H9 (cell line): ENCODE measurements around the gene PRDX4. TPM values are rescaled to one million over a fixed set of nuclear protein-coding genes. Genes with fewer than 3 reads are reported as not detected.

Experiments
- DNase-seq: peaks from one replicate; pipeline ENCODE4 v3.0.0-alpha.2; 2017
- H2AFZ ChIP-seq: one replicate; pipeline ENCODE4 v1.6.1; 2013; ENCODE audit warnings: mild to moderate bottlenecking, low read length, control low read depth, moderate library complexity
- H2AK5ac ChIP-seq: 2 replicates; pipeline ENCODE4 v1.6.1; 2013; ENCODE audit warnings: low read length, control low read depth, mixed read lengths; ENCODE audit not compliant: insufficient read length
- H2BK120ac ChIP-seq: one replicate; pipeline ENCODE4 v1.6.1; 2013; ENCODE audit warnings: low read depth, mild to moderate bottlenecking, low read length, control low read depth, inconsistent platforms; ENCODE audit not compliant: poor library complexity, severe bottlenecking
- H2BK12ac ChIP-seq: 2 replicates; pipeline ENCODE4 v1.6.1; 2013; ENCODE audit warnings: low read length, control low read depth, mixed read lengths, low read depth; ENCODE audit not compliant: insufficient read length
- H2BK15ac ChIP-seq: 2 replicates; pipeline ENCODE4 v1.6.1; 2013; ENCODE audit warnings: low read depth, low read length, control low read depth
- H2BK20ac ChIP-seq: one replicate; pipeline ENCODE4 v1.6.1; 2013; ENCODE audit warnings: low read depth, mild to moderate bottlenecking, low read length, control low read depth, inconsistent platforms; ENCODE audit not compliant: poor library complexity, severe bottlenecking
- H2BK5ac ChIP-seq: 2 replicates; pipeline ENCODE4 v1.6.1; 2013; ENCODE audit warnings: low read length, control low read depth, mixed read lengths; ENCODE audit not compliant: insufficient read length
- H3K14ac ChIP-seq: 2 replicates; pipeline ENCODE4 v1.6.1; 2013; ENCODE audit warnings: low read length, control low read depth; ENCODE audit not compliant: insufficient read depth
- H3K18ac ChIP-seq: 2 replicates; pipeline ENCODE4 v1.6.1; 2013; ENCODE audit warnings: low read depth, mild to moderate bottlenecking, mixed read lengths, low read length, control low read depth; ENCODE audit not compliant: insufficient read length
- H3K23ac ChIP-seq: 2 replicates; pipeline ENCODE4 v1.6.1; 2013; ENCODE audit warnings: low read length, control low read depth, mixed read lengths, low read depth; ENCODE audit not compliant: insufficient read length
- H3K23me2 ChIP-seq: 2 replicates; pipeline ENCODE4 v1.6.1; 2013; ENCODE audit warnings: low read depth, mild to moderate bottlenecking, mixed read lengths, low read length, control low read depth; ENCODE audit not compliant: insufficient read length, poor library complexity, severe bottlenecking
- H3K27ac ChIP-seq: 2 replicates; pipeline ENCODE4 v1.5.1; 2013; ENCODE audit warnings: low read length, control low read depth, mixed read lengths, low read depth; ENCODE audit not compliant: insufficient read length
- H3K27me3 ChIP-seq: 2 replicates; pipeline ENCODE4 v1.6.1; 2013; ENCODE audit warnings: low read length, control low read depth, inconsistent platforms; ENCODE audit not compliant: insufficient read depth
- H3K4ac ChIP-seq: 2 replicates; pipeline ENCODE4 v1.6.1; 2013; ENCODE audit warnings: low read depth, mild to moderate bottlenecking, control low read depth, inconsistent platforms, low read length, moderate library complexity
- H3K4me1 ChIP-seq: 2 replicates; pipeline ENCODE4 v1.6.1; 2013; ENCODE audit warnings: low read length, control low read depth, inconsistent platforms; ENCODE audit not compliant: insufficient read depth
- H3K4me2 ChIP-seq: 2 replicates; pipeline ENCODE4 v1.6.1; 2013; ENCODE audit warnings: low read length, control low read depth, mixed read lengths; ENCODE audit not compliant: insufficient read length, insufficient read depth
- H3K56ac ChIP-seq: 2 replicates; pipeline ENCODE4 v1.6.1; 2013; ENCODE audit warnings: low read depth, mild to moderate bottlenecking, mixed read lengths, low read length, control low read depth; ENCODE audit not compliant: insufficient read length
- H3K79me1 ChIP-seq: 2 replicates; pipeline ENCODE4 v1.6.1; 2013; ENCODE audit warnings: low read depth, mild to moderate bottlenecking, moderate library complexity, low read length, control low read depth, inconsistent platforms; ENCODE audit not compliant: insufficient read depth, poor library complexity, severe bottlenecking
- H3K79me2 ChIP-seq: 2 replicates; pipeline ENCODE4 v1.6.1; 2013; ENCODE audit warnings: low read length, control low read depth, inconsistent platforms; ENCODE audit not compliant: insufficient read depth
- H3K9ac ChIP-seq: 2 replicates; pipeline ENCODE4 v1.6.1; 2013; ENCODE audit warnings: low read length, control low read depth, mixed read lengths; ENCODE audit not compliant: insufficient read length; ENCODE audit errors: extremely low read depth
- H3K9me3 ChIP-seq: one replicate; pipeline ENCODE4 v1.6.1; 2013; ENCODE audit warnings: low read depth, low read length, inconsistent platforms; ENCODE audit not compliant: control insufficient read depth
- H3T11ph ChIP-seq: one replicate; pipeline ENCODE4 v1.6.1; 2013; ENCODE audit warnings: mild to moderate bottlenecking, low read length, control low read depth, inconsistent platforms
- H4K20me1 ChIP-seq: one replicate; pipeline ENCODE4 v1.6.1; 2013; ENCODE audit not compliant: control insufficient read depth, insufficient read length, insufficient read depth
- H4K5ac ChIP-seq: 2 replicates; pipeline ENCODE4 v1.6.1; 2013; ENCODE audit warnings: low read depth, mild to moderate bottlenecking, mixed read lengths, low read length, control low read depth; ENCODE audit not compliant: insufficient read length
- H4K8ac ChIP-seq: replicated peaks from 2 replicates; pipeline ENCODE4 v1.6.1; 2013; ENCODE audit warnings: low read length, control low read depth, mixed read lengths, low read depth; ENCODE audit not compliant: insufficient read length
- H4K91ac ChIP-seq: 2 replicates; pipeline ENCODE4 v1.6.1; 2013; ENCODE audit warnings: low read depth, mild to moderate bottlenecking, moderate library complexity, mixed read lengths, low read length, control low read depth; ENCODE audit not compliant: insufficient read length
- H3K27ac Mint-ChIP-seq, 3 experiments: 2 replicates in 2 of 3; 3 replicates in 1 of 3; pipeline ENCODE4 v1.8.0; 2020 to 2021; ENCODE audit warnings: mixed read lengths in 3 of 3, mild to moderate bottlenecking in 1 of 3, moderate library complexity in 1 of 3
- H3K27me3 Mint-ChIP-seq: 2 replicates; pipeline ENCODE4 v1.8.0; 2021; ENCODE audit warnings: low read depth, mild to moderate bottlenecking, moderate library complexity, mixed read lengths
- H3K36me3 Mint-ChIP-seq, 3 experiments: 2 replicates in 2 of 3; 3 replicates in 1 of 3; pipeline ENCODE4 v1.8.0; 2020 to 2021; ENCODE audit warnings: low read depth in 3 of 3, mixed read lengths in 3 of 3; ENCODE audit not compliant: insufficient read depth in 1 of 3
- H3K4me1 Mint-ChIP-seq, 2 experiments: 2 replicates each; pipeline ENCODE4 v1.8.0; 2020; ENCODE audit warnings: mixed read lengths in 2 of 2
- H3K4me3 Mint-ChIP-seq, 2 experiments: 2 replicates in 1 of 2; 3 replicates in 1 of 2; pipeline ENCODE4 v1.8.0; 2020 to 2021; ENCODE audit warnings: mild to moderate bottlenecking in 2 of 2, mixed read lengths in 2 of 2, moderate library complexity in 1 of 2
- H3K9me3 Mint-ChIP-seq, 2 experiments: 2 replicates in 1 of 2; 3 replicates in 1 of 2; pipeline ENCODE4 v1.8.0; 2020; ENCODE audit warnings: mild to moderate bottlenecking in 2 of 2, mixed read lengths in 2 of 2, moderate library complexity in 1 of 2
- CTCF ChIP-seq: fragments of 200-600 bp; sonication (generic); conservative IDR thresholded peaks from 3 replicates; pipeline ENCODE4 v1.8.0; 2021; ENCODE audit warnings: antibody characterized with exemption, mild to moderate bottlenecking
- WGBS: extraction: QIAGEN DNeasy Blood & Tissue Kit; methylation state at CpG from one replicate; pipeline ENCODE4 v1.1.7; 2013; ENCODE audit warnings: missing lambda C conversion rate, low lambda C conversion rate, mixed read lengths; ENCODE audit not compliant: insufficient read length; ENCODE audit errors: extremely low coverage; 5-methylcytosine and 5-hydroxymethylcytosine counted together
- total RNA-seq: library from RNA; stranded (reverse); gene quantifications from 2 replicates; pipeline ENCODE4 v1.2.1, GENCODE V29; 2021

PRDX4 gene
- total RNA-seq, 1 experiment from 2014 or later, result 256 TPM

GRCh38 chrX:23628131-23628530 lies 39.2 kb upstream of the PRDX4 start:
- no peak overlapping the region for H3K27ac Mint-ChIP-seq
- WGBS, result no CpG with 5 or more reads among the region's 3 CpGs
- no peak overlapping the region for H2BK120ac ChIP-seq
- H2AFZ ChIP-seq, result no peak overlapping the region
- H3K79me1 ChIP-seq, result no peaks in the 10 kb centered on the region
- H3K9ac ChIP-seq, result no peak overlapping the region
- H4K91ac ChIP-seq, result no peak overlapping the region
- no peak overlapping the region for H3K14ac ChIP-seq
- H3K23me2 ChIP-seq, result no peaks in the 10 kb centered on the region
- H3K79me2 ChIP-seq, result no peaks in the 10 kb centered on the region
- no peak for TF ChIP-seq CTCF
- no peaks in the 10 kb centered on the region for H3K9me3 ChIP-seq
- no peaks in the 10 kb centered on the region for H3K27me3 ChIP-seq
- no peak overlapping the region for H3K4me3 Mint-ChIP-seq
- no peaks in the 10 kb centered on the region for H3K4me1 ChIP-seq
- H4K20me1 ChIP-seq, result no peaks in the 10 kb centered on the region
- no peak overlapping the region for H4K5ac ChIP-seq
- no peak overlapping the region for H4K8ac ChIP-seq
- H3K27me3 Mint-ChIP-seq, result no peaks in the 10 kb centered on the region
- DNase-seq, result no peak
- no peak overlapping the region for H2BK15ac ChIP-seq
- H3K4me1 Mint-ChIP-seq, result peaks cover 0 to 2% of the 10 kb centered on the region in 2 experiments; a peak in 1 of 4 replicates
- H3K18ac ChIP-seq, result no peak overlapping the region
- H3K9me3 Mint-ChIP-seq, result no peaks in the 10 kb centered on the region; a peak in 1 of 5 replicates
- H3K27ac ChIP-seq, result no peak overlapping the region
- H2BK5ac ChIP-seq, result no peak overlapping the region
- H2AK5ac ChIP-seq, result no peak overlapping the region
- no peak overlapping the region for H3K4ac ChIP-seq
- no peak overlapping the region for H3K56ac ChIP-seq
- no peak overlapping the region for H3T11ph ChIP-seq
- no peak overlapping the region for H2BK20ac ChIP-seq
- no peaks in the 10 kb centered on the region for H3K36me3 Mint-ChIP-seq
- no peak overlapping the region for H3K4me2 ChIP-seq
- no peak overlapping the region for H2BK12ac ChIP-seq
- no peak overlapping the region for H3K23ac ChIP-seq
